ENCODE results near the gene IPPK. TPM values are rescaled to one million over a fixed set of nuclear protein-coding genes. Genes with fewer than 3 reads are reported as not detected.

The IPPK gene
- total RNA-seq, 1 experiment from 2014 or later = 5.4 TPM

DNA sequence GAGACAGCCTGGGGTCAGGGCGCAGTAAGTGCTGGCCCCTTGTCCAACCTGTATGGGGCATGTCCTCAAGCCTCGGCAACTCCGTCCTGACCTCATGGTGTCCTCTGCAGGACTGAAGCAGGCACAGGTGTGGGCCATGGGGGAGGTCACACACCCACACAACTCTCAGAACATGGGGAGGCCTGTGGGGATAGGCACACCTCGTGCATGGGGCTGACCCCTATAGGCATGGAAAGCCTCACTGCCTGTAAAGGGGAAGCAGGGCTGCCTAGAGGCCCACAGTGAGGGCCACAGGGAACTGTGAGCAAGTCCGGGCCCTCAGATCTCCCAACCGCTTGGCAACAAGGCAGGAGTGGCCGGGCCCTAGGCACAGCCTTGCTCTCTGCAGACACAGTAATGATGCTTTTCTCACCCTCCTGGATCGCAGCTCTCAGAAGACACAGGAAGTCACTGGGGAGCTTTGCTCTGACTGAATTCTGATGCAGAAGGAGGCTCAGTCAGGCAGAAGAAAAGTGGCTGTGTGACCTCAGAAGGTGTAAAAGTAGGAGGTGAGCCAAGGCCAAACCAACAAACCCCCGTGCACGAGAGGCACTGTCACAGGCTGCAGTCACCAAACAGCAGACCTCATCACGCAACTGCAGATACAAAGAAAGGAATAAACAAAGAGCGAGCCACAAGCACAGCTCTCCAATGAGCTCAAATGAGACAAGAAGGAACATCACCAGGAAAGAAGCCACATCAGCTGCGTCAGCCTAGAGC, 5.4 kb downstream of the IPPK start:
- no TSS peak for BruUV-seq (replicated peaks)
- no peak overlapping the region for H3K27ac ChIP-seq (ENCODE audit: low read length)
- peaks cover 5% of the 10 kb centered on the region; the same call in 1 of the 2 replicates for H3K36me3 ChIP-seq (ENCODE audit: control insufficient read depth, insufficient read depth, low read length)
- ChIA-PET POLR2A (no interaction called here), CTCF (no interaction called here)
- no peak for TF ChIP-seq TCF7L2 (IDR thresholded peaks at IDR 0.05; ENCODE audit: low read depth, low read length)
- no peak for TF ChIP-seq POLR2AphosphoS5 (IDR thresholded peaks at IDR 0.05; ENCODE audit: low read depth, low read length)
- TF ChIP-seq SIN3A (IDR thresholded peaks at IDR 0.05; ENCODE audit: borderline replicate concordance, insufficient read depth, low read depth, low read length) = no peak
- no peak for TF ChIP-seq REST (IDR thresholded peaks at IDR 0.05; ENCODE audit: insufficient read depth in 1 of 2, low read depth in 2 of 2, low read length in 1 of 2)
- TF ChIP-seq, protein P1, sequence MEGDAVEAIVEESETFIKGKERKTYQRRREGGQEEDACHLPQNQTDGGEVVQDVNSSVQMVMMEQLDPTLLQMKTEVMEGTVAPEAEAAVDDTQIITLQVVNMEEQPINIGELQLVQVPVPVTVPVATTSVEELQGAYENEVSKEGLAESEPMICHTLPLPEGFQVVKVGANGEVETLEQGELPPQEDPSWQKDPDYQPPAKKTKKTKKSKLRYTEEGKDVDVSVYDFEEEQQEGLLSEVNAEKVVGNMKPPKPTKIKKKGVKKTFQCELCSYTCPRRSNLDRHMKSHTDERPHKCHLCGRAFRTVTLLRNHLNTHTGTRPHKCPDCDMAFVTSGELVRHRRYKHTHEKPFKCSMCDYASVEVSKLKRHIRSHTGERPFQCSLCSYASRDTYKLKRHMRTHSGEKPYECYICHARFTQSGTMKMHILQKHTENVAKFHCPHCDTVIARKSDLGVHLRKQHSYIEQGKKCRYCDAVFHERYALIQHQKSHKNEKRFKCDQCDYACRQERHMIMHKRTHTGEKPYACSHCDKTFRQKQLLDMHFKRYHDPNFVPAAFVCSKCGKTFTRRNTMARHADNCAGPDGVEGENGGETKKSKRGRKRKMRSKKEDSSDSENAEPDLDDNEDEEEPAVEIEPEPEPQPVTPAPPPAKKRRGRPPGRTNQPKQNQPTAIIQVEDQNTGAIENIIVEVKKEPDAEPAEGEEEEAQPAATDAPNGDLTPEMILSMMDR (IDR thresholded peaks at IDR 0.05) = no peak
- H3K4me1 ChIP-seq (ENCODE audit: control insufficient read depth, insufficient read depth, low read length) = no peaks in the 10 kb centered on the region
- no peak; the same call in 1 of the 2 replicates for ATAC-seq
- in situ Hi-C loops (cut with HindIII; ENCODE audit: low pct_unique_long_range_greater_than_20kb, low sequenced_read_pairs) (no loop called here), intact Hi-C loops (cut with micrococcal nuclease; ENCODE audit: unreplicated experiment) (no loop called here)
- H3K4me3 ChIP-seq (ENCODE audit: low read depth in 2 of 2, low read length in 2 of 2) = no peak overlapping the region
- no peaks in the 10 kb centered on the region for H3K9me3 ChIP-seq (ENCODE audit: control insufficient read depth, insufficient read depth, low read depth, low read length)
- DNase-seq (ENCODE audit: low read depth, low spot score) = no peak
- H3K27me3 ChIP-seq (ENCODE audit: control insufficient read depth, insufficient read depth, low read length) = no peaks in the 10 kb centered on the region

GRCh38 chr9:92663951-92664350, 6.0 kb downstream of the IPPK start:
- H3K27ac ChIP-seq (ENCODE audit: low read length) = no peak overlapping the region
- no peaks in the 10 kb centered on the region for H3K4me1 ChIP-seq (ENCODE audit: control insufficient read depth, insufficient read depth, low read length)
- intact Hi-C loops (cut with micrococcal nuclease; ENCODE audit: unreplicated experiment) (no loop called here), in situ Hi-C loops (cut with HindIII; ENCODE audit: low pct_unique_long_range_greater_than_20kb, low sequenced_read_pairs) (no loop called here)
- DNase-seq (ENCODE audit: low read depth, low spot score) (no peak), ATAC-seq (no peak)
- no peak for TF ChIP-seq TCF7L2 (IDR thresholded peaks at IDR 0.05; ENCODE audit: low read depth, low read length)
- no peak for TF ChIP-seq SIN3A (IDR thresholded peaks at IDR 0.05; ENCODE audit: borderline replicate concordance, insufficient read depth, low read depth, low read length)
- TF ChIP-seq REST (IDR thresholded peaks at IDR 0.05; ENCODE audit: insufficient read depth in 1 of 2, low read depth in 2 of 2, low read length in 1 of 2) = no peak
- TF ChIP-seq, protein P1 (IDR thresholded peaks at IDR 0.05) = no peak
- TF ChIP-seq POLR2AphosphoS5 (IDR thresholded peaks at IDR 0.05; ENCODE audit: low read depth, low read length) = no peak
- no peaks in the 10 kb centered on the region for H3K36me3 ChIP-seq (ENCODE audit: control insufficient read depth, insufficient read depth, low read length)
- no peaks in the 10 kb centered on the region for H3K9me3 ChIP-seq (ENCODE audit: control insufficient read depth, insufficient read depth, low read depth, low read length)
- H3K4me3 ChIP-seq (ENCODE audit: low read depth in 2 of 2, low read length in 2 of 2) = no peak overlapping the region
- H3K27me3 ChIP-seq (ENCODE audit: control insufficient read depth, insufficient read depth, low read length) = no peaks in the 10 kb centered on the region
- BruUV-seq (replicated peaks) = no TSS peak
- CTCF ChIA-PET = no interaction called here
- POLR2A ChIA-PET = no interaction called here
